Sigmoid colon (tissue), 3 donors: ENCODE data around the gene SLC9A3.

Experiments used
- POLR2A ChIP-seq, 2 donors: fragments of 450-650 bp; IDR thresholded peaks; one replicate each; pipeline ENCODE4 v1.6.1; 2016; ENCODE audit warnings: antibody characterized with exemption in 2 of 2, mild to moderate bottlenecking in 2 of 2, moderate library complexity in 2 of 2
- TF ChIP-seq, protein P1 (sequence below), 4 experiments: fragments of 450-650 bp in 3 of 4; fragments of 200-600 bp in 1 of 4; IDR thresholded peaks; one replicate each; pipeline ENCODE4 v1.5.1; 2016 to 2019; ENCODE audit warnings: antibody characterized with exemption in 4 of 4, mild to moderate bottlenecking in 3 of 4, moderate library complexity in 2 of 4

DNA sequence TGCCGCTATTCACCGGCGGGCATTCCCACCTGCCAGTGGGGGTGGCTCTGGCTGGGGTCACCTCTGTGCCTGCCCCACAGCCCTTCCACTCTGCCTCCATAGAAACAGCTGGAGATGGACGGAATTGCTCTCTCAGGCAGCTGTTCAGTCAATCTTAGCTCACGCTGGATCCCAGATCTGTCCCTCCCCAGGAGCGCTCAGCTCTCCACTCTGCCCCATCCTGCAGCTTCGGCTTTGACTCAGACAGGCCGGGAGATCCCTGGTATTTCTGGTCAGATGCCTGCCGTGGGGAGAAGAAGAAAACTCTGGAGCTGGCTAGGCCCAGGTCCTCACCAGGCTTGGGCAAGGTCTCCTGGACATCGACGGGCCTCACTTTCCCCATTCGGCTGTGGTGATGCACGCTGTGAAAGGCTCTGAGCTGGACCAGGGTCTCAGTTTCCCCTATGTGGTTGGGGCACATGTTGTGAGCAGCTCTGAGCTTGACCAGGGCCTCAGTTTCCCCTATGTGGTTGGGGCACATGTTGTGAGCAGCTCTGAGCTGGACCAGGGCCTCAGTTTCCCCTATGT is 7.6 kb upstream of the SLC9A3 start:
- no peak for TF ChIP-seq POLR2A (IDR thresholded peaks at IDR 0.05)
- TF ChIP-seq, protein P1, sequence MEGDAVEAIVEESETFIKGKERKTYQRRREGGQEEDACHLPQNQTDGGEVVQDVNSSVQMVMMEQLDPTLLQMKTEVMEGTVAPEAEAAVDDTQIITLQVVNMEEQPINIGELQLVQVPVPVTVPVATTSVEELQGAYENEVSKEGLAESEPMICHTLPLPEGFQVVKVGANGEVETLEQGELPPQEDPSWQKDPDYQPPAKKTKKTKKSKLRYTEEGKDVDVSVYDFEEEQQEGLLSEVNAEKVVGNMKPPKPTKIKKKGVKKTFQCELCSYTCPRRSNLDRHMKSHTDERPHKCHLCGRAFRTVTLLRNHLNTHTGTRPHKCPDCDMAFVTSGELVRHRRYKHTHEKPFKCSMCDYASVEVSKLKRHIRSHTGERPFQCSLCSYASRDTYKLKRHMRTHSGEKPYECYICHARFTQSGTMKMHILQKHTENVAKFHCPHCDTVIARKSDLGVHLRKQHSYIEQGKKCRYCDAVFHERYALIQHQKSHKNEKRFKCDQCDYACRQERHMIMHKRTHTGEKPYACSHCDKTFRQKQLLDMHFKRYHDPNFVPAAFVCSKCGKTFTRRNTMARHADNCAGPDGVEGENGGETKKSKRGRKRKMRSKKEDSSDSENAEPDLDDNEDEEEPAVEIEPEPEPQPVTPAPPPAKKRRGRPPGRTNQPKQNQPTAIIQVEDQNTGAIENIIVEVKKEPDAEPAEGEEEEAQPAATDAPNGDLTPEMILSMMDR (IDR thresholded peaks at IDR 0.05) = no peak
